ENCODE results near the gene CNOT9.

DNA sequence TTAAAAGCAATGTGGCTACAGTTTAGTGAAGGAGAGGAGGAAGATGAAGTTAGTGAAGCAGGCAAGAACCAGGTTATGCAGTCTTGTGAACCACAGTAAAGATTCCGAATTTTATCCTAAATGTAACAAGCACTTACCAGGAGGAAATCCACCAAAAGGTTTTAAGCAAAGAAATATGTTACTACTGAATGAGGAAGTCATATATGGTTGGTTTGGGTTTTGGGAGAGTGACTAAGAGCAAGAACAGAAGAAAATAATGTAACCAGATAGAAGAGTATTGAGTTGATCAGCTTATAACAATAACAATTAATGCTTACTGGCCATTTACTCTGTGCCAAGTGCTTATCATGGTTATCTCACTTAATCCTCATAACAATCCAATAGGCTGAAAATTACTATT lies 2.3 kb upstream of the CNOT9 start:
- TF ChIP-seq CTCF (IDR thresholded peaks at IDR 0.05; ENCODE audit: low read length) = no peak
- TF ChIP-seq EZH2 (IDR thresholded peaks at IDR 0.05; ENCODE audit: borderline replicate concordance, low read length) = no peak

Measured in OCI-LY1 (cell line).